K562 (cell line): Measurements from ENCODE around the gene HLA-DOB.

Source experiments
- CBX3 ChIP-seq, 2 experiments: IDR thresholded peaks; 1 replicate in 1 of 2; 2 replicates in 1 of 2; pipeline ENCODE4 v1.6.1; 2012; ENCODE audit warnings: inconsistent platforms in 2 of 2, low read length in 2 of 2, borderline replicate concordance in 1 of 2, control low read depth in 1 of 2
- CC2D1A ChIP-seq: fragments of 450-650 bp; IDR thresholded peaks from 2 replicates; pipeline ENCODE4 v1.6.1; 2017; ENCODE audit warnings: mild to moderate bottlenecking
- CTCF ChIP-seq, 3 experiments: IDR thresholded peaks in 2 of 3; conservative IDR thresholded peaks in 1 of 3; 2 replicates each; pipeline ENCODE4 v1.5.1; 2011 to 2012; ENCODE audit warnings: low read length in 3 of 3, mild to moderate bottlenecking in 3 of 3, control low read depth in 2 of 3, improper control_type of control experiment in 1 of 3, inconsistent platforms in 1 of 3, low read depth in 1 of 3, mixed read lengths in 1 of 3, moderate library complexity in 1 of 3; ENCODE audit not compliant: insufficient read depth in 2 of 3
- FOXP1 ChIP-seq: sonication (generic); formaldehyde crosslinking; IDR thresholded peaks from 2 replicates; pipeline ENCODE4 v1.8.0; 2022; ENCODE audit warnings: mild to moderate bottlenecking, missing genetic modification reagents
- MXI1 ChIP-seq: IDR thresholded peaks from 2 replicates; pipeline ENCODE4 v1.6.1; 2011; ENCODE audit warnings: low read depth, mild to moderate bottlenecking, improper control_type of control experiment, low read length
- POLR2A ChIP-seq: fragments of 450-650 bp; conservative IDR thresholded peaks from 2 replicates; pipeline ENCODE4 v1.6.1; 2016
- RREB1 ChIP-seq: fragments of 250-450 bp; sonication (Bioruptor Pico); IDR thresholded peaks from 2 replicates; pipeline ENCODE4 v1.4.0; 2020
- TAF9B ChIP-seq: fragments of 450-650 bp; IDR thresholded peaks from 2 replicates; pipeline ENCODE4 v1.6.1; 2018; ENCODE audit warnings: mild to moderate bottlenecking; ENCODE audit not compliant: partially characterized antibody
- TBP ChIP-seq: optimal IDR thresholded peaks from 2 replicates; pipeline ENCODE3; 2011; ENCODE audit warnings: low read depth, low read length, improper control_type of control experiment
- TCF7 ChIP-seq: sonication (generic); IDR thresholded peaks from 2 replicates; pipeline ENCODE4 v1.6.1; 2016; ENCODE audit warnings: antibody characterized with exemption, borderline replicate concordance
- ZBTB7A ChIP-seq: IDR thresholded peaks from 2 replicates; pipeline ENCODE4 v1.6.1; 2011; ENCODE audit warnings: low read depth, mild to moderate bottlenecking, low read length, moderate library complexity, borderline replicate concordance; ENCODE audit not compliant: control insufficient read depth
- ZNF274 ChIP-seq: IDR thresholded peaks from 2 replicates; pipeline ENCODE4 v1.6.1; 2011; ENCODE audit warnings: low read depth, mild to moderate bottlenecking, low read length, moderate library complexity, borderline replicate concordance
- ZNF589 ChIP-seq: fragments of 200-800 bp; sonication (Bioruptor generic); IDR thresholded peaks from 2 replicates; pipeline ENCODE4 v1.6.1; 2016; ENCODE audit warnings: low read depth, missing genetic modification characterization, missing compliant biosample characterization

GRCh38 chr6:32843331-32843978 lies 26.7 kb upstream of the HLA-DOB start:
- TF ChIP-seq CTCF (IDR thresholded peaks at IDR 0.05 in 2 of 3, conservative IDR thresholded peaks at IDR 0.05 in 1 of 3; ENCODE audit: insufficient read depth in 2 of 3, low read depth in 1 of 3, low read length in 3 of 3) (no peak), RREB1 (CRISPR knock-in tag) (no peak), TCF7 (no peak), TAF9B (no peak), ZNF274 (no peak), CBX3 (IDR thresholded peaks at IDR 0.05; ENCODE audit: borderline replicate concordance in 1 of 2, low read length in 2 of 2) (no peak), TBP (no peak), CC2D1A (no peak), POLR2A (no peak), FOXP1 (CRISPR knock-in tag) (no peak), MXI1 (no peak), ZBTB7A (no peak), ZNF589 (CRISPR knock-in tag) (no peak)
